ENCODE results near the gene TECPR2. TPM values are rescaled to one million over a fixed set of nuclear protein-coding genes. Genes with fewer than 3 reads are reported as not detected.

Gene TECPR2
- total and polyA plus RNA-seq, 2 of the 13 experiments (the other 11 are each of a cell fraction or from before 2014, with no cell fraction given), result 3.5 to 5.7 TPM

DNA sequence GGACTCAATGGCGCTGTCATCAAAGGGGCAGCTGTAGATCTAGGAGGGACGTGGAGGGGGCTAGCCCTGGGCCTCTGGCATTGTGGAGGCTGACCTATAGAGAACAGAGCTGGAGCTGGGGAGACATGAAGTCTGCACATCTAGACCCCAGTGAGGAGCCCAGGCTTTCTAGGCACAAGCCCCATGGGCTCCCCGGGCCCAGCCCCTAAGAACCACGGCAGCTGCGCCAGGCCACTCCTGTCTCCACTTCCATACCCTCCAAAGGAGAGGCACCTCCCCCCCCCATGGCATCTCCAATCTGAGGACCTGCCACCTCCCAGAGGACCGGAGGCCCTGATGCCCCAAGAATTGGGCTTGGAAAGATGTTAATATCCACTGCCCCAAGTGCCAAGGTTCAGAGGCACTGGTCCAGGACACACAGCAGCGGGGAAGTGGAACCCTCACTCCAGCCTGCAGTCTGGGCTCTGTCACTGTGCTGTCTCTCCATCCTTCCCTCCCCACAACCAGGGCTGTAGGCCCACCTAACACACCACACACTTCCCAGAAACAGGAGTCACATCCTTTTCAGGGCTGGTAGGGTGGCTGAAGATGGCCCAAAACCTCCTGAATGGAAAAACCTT is 142.4 kb downstream of the TECPR2 start (continued):
- TF ChIP-seq, protein P1, sequence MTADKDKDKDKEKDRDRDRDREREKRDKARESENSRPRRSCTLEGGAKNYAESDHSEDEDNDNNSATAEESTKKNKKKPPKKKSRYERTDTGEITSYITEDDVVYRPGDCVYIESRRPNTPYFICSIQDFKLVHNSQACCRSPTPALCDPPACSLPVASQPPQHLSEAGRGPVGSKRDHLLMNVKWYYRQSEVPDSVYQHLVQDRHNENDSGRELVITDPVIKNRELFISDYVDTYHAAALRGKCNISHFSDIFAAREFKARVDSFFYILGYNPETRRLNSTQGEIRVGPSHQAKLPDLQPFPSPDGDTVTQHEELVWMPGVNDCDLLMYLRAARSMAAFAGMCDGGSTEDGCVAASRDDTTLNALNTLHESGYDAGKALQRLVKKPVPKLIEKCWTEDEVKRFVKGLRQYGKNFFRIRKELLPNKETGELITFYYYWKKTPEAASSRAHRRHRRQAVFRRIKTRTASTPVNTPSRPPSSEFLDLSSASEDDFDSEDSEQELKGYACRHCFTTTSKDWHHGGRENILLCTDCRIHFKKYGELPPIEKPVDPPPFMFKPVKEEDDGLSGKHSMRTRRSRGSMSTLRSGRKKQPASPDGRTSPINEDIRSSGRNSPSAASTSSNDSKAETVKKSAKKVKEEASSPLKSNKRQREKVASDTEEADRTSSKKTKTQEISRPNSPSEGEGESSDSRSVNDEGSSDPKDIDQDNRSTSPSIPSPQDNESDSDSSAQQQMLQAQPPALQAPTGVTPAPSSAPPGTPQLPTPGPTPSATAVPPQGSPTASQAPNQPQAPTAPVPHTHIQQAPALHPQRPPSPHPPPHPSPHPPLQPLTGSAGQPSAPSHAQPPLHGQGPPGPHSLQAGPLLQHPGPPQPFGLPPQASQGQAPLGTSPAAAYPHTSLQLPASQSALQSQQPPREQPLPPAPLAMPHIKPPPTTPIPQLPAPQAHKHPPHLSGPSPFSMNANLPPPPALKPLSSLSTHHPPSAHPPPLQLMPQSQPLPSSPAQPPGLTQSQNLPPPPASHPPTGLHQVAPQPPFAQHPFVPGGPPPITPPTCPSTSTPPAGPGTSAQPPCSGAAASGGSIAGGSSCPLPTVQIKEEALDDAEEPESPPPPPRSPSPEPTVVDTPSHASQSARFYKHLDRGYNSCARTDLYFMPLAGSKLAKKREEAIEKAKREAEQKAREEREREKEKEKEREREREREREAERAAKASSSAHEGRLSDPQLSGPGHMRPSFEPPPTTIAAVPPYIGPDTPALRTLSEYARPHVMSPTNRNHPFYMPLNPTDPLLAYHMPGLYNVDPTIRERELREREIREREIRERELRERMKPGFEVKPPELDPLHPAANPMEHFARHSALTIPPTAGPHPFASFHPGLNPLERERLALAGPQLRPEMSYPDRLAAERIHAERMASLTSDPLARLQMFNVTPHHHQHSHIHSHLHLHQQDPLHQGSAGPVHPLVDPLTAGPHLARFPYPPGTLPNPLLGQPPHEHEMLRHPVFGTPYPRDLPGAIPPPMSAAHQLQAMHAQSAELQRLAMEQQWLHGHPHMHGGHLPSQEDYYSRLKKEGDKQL (CRISPR knock-in tag; IDR thresholded peaks at IDR 0.05; ENCODE audit: low read depth), result no peak
- TF ChIP-seq, protein P2, sequence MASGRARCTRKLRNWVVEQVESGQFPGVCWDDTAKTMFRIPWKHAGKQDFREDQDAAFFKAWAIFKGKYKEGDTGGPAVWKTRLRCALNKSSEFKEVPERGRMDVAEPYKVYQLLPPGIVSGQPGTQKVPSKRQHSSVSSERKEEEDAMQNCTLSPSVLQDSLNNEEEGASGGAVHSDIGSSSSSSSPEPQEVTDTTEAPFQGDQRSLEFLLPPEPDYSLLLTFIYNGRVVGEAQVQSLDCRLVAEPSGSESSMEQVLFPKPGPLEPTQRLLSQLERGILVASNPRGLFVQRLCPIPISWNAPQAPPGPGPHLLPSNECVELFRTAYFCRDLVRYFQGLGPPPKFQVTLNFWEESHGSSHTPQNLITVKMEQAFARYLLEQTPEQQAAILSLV (CRISPR knock-in tag; IDR thresholded peaks at IDR 0.05; ENCODE audit: borderline replicate concordance), result no peak
- TF ChIP-seq MYNN (CRISPR knock-in tag; IDR thresholded peaks at IDR 0.05; ENCODE audit: low read depth) (no peak), THYN1 (CRISPR knock-in tag; IDR thresholded peaks at IDR 0.05; ENCODE audit: borderline replicate concordance, low read depth) (no peak)
